GM12872 (cell line): Measurements from ENCODE around the gene RAD1.
A peak's percentile ranks its signal among the peaks of the same experiment; 100 is the strongest.

Experiments
- CTCF ChIP-seq: IDR thresholded peaks from 3 replicates; pipeline ENCODE4 v1.5.1; 2011; ENCODE audit warnings: low read depth, mild to moderate bottlenecking, low read length, moderate library complexity; ENCODE audit not compliant: insufficient read depth

Gene RAD1

GRCh38 chr5:34915139-34915855 is at the start of gene RAD1, which contains the start of gene BRIX1:
RAD1 (minus strand) TSS chr5:34915504; CDS start chr5:34914892, 612 bp downstream.
BRIX1 (plus strand) TSS chr5:34915711; CDS start chr5:34915739, 28 bp downstream.
- no peak for TF ChIP-seq CTCF

- no peak for TF ChIP-seq CTCF
Observed at GRCh38 chr5:34959323-34959722, 44.0 kb upstream of the RAD1 start.

- TF ChIP-seq CTCF, result peak; percentile 75
Observed at GRCh38 chr5:34957857-34958690, 42.8 kb upstream of the RAD1 start.

GRCh38 chr5:34957321-34957720 is 42.0 kb upstream of the RAD1 start:
- TF ChIP-seq CTCF, result no peak

- no peak for TF ChIP-seq CTCF
Observed at GRCh38 chr5:34944460-34945047, 29.2 kb upstream of the RAD1 start.

- no peak for TF ChIP-seq CTCF
Observed at GRCh38 chr5:34944044-34944443, 28.7 kb upstream of the RAD1 start.

- no peak for TF ChIP-seq CTCF
Observed at GRCh38 chr5:34941936-34942335, 26.6 kb upstream of the RAD1 start.
